OCI-LY7 (cell line): ENCODE measurements around the gene SNX9.

ENCODE experiments used
- EZH2phosphoT487 ChIP-seq: fragments of 200-600 bp; sonication (generic); IDR thresholded peaks from 2 replicates; pipeline ENCODE4 v1.6.1; 2018; ENCODE audit warnings: low read depth, borderline replicate concordance, mild to moderate bottlenecking, mixed run types, antibody characterized with exemption, low read length, moderate library complexity, mixed read lengths
- TF ChIP-seq, protein P1 (sequence below): fragments of 200-600 bp; sonication (generic); conservative IDR thresholded peaks from 2 replicates; pipeline ENCODE4 v1.5.1; 2014; ENCODE audit warnings: mild to moderate bottlenecking, antibody characterized with exemption, low read length, moderate library complexity, mixed read lengths

DNA sequence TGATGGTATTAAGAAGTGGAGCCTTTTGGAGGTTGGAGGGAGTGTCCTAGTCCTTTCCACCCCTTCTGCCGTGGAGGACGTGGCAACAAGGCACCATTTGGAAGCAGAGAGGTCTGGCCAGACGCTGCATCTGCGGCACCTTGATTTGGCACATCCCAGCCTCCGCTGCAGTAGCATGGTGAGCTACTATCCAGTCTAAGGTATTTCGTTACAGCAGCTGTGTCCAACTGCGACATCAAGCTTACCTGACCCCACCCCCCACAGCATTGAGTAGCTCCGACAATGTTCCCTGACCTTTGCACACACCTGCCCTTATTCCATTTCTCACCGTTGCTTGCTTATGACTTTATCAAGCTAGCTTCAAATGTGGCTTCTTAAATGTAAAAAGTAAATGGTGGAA lies 128.8 kb downstream of the SNX9 start:
- TF ChIP-seq, protein P1, sequence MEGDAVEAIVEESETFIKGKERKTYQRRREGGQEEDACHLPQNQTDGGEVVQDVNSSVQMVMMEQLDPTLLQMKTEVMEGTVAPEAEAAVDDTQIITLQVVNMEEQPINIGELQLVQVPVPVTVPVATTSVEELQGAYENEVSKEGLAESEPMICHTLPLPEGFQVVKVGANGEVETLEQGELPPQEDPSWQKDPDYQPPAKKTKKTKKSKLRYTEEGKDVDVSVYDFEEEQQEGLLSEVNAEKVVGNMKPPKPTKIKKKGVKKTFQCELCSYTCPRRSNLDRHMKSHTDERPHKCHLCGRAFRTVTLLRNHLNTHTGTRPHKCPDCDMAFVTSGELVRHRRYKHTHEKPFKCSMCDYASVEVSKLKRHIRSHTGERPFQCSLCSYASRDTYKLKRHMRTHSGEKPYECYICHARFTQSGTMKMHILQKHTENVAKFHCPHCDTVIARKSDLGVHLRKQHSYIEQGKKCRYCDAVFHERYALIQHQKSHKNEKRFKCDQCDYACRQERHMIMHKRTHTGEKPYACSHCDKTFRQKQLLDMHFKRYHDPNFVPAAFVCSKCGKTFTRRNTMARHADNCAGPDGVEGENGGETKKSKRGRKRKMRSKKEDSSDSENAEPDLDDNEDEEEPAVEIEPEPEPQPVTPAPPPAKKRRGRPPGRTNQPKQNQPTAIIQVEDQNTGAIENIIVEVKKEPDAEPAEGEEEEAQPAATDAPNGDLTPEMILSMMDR = no peak
- TF ChIP-seq EZH2phosphoT487 = no peak
